Dendritic cell treated with granulocyte-macrophage colony-stimulating factor and Interleukin-4, amounts not matched to agents 40 ng/mL and 50 ng/mL, for 4 days (primary cell): Measurements from ENCODE around the gene KCNH3.
A peak's percentile ranks its signal among the peaks of the same experiment; 100 is the strongest.

Experiments used
- H3K27ac Mint-ChIP-seq: one replicate; pipeline ENCODE4 v1.8.0; 2022; ENCODE audit warnings: mild to moderate bottlenecking, mixed read lengths
- H3K27me3 Mint-ChIP-seq: one replicate; pipeline ENCODE4 v1.8.0; 2022; ENCODE audit warnings: mild to moderate bottlenecking, mixed read lengths
- H3K36me3 Mint-ChIP-seq: one replicate; pipeline ENCODE4 v1.8.0; 2022; ENCODE audit warnings: low read depth, mixed read lengths
- H3K4me1 Mint-ChIP-seq: one replicate; pipeline ENCODE4 v1.8.0; 2022; ENCODE audit warnings: low read depth, mixed read lengths
- H3K4me3 Mint-ChIP-seq: one replicate; pipeline ENCODE4 v1.8.0; 2022; ENCODE audit warnings: mild to moderate bottlenecking, moderate library complexity, mixed read lengths
- H3K9me3 Mint-ChIP-seq: one replicate; pipeline ENCODE4 v1.8.0; 2022; ENCODE audit warnings: mixed read lengths
- intact Hi-C: fragments of 100-400 bp; cut with micrococcal nuclease; formaldehyde crosslinking; loops from one replicate; pipeline ENCODE4 v1.15.0; 2022

KCNH3 gene

GRCh38 chr12:49545815-49546214 lies 7.0 kb downstream of the KCNH3 start:
- peaks cover 90% of the 10 kb centered on the region for H3K27me3 Mint-ChIP-seq

DNA sequence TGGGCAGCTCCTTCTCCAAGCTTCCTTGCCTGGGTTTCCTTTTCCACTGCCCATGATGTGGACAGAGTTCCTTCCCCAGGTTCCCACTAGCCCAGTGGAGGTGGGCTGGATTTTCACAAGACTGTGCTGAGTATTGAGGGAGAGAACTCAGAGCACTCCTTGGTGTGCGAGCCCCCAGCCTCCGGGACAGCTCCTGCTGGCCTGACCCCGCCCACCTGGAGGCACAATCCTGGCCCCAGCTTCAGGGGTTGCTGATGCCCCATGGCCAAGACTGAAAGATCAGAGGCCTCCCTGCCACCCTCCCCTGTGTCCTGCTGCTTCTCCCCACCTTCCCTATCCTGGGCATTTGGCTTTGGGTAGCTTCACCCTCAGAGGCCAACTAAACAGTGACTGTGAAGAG lies 7.7 kb downstream of the KCNH3 start:
- H3K4me1 Mint-ChIP-seq, result peaks cover 18% of the 10 kb centered on the region
- H3K9me3 Mint-ChIP-seq, result no peaks in the 10 kb centered on the region
- no peak overlapping the region for H3K4me3 Mint-ChIP-seq
- H3K27me3 Mint-ChIP-seq, result peaks cover 88% of the 10 kb centered on the region
- H3K27ac Mint-ChIP-seq, result no peak overlapping the region
- no peaks in the 10 kb centered on the region for H3K36me3 Mint-ChIP-seq
- intact Hi-C loops, result no loop called here

More at GRCh38 chr12:49545815-49546214, 7.0 kb downstream of the KCNH3 start:
- Mint-ChIP-seq H3K4me3 (no peak overlapping the region), H3K36me3 (no peaks in the 10 kb centered on the region), H3K27ac (no peak overlapping the region), H3K9me3 (no peaks in the 10 kb centered on the region), H3K4me1 (peaks cover 23% of the 10 kb centered on the region)
- intact Hi-C loops, result no loop called here

DNA sequence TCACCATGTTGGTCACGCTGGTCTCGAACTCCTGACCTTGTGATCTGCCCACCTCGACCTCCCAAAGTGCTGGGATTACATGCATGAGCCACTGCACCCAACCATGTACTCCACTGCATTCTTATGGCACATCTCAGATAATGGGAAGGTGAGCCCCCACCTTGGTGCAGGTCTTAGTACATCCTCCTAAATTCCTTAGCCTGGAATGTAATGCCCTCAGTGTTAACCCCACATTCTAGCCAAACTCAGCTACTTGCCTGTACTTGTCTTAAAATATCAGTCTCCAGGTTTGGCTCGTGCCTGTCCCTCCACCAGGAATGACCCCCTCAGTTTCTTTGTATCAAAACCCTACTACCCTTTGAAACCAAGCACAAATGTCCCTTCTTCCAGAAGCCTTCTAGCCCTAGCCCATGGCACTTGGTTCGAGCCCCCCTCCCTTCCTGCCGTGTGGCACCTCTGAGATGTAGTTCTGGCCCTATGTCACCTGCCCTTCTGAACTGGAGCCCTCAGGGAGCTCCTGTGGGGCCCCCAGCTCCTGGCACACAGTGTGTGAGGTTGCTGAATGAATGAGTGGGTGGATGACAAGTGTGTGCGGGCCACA lies 8.4 kb downstream of the KCNH3 start:
- Mint-ChIP-seq H3K4me3 (no peak overlapping the region), H3K27me3 (peaks cover 91% of the 10 kb centered on the region), H3K27ac (no peak overlapping the region), H3K36me3 (no peaks in the 10 kb centered on the region), H3K9me3 (no peaks in the 10 kb centered on the region), H3K4me1 (peaks cover 18% of the 10 kb centered on the region)
- intact Hi-C loops, result no loop called here

DNA sequence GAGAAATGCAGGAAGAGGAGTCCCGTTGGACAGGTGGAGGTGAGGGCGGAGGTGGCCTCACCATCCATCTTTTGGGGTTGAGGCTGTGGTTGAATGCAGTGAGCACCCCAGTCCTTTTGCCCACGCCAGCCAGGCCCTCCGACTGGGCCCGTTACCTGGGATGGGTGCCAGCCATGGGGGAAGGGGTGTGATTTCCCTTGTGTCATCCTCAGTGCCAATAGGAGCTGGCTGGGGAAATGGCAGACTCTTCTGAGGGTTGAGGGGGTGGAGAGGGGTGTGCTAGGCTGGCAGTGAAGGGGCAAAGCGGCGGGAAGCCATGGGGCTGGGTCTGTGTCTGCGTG lies 9.6 kb downstream of the KCNH3 start:
- intact Hi-C loops, result no loop called here
- no peaks in the 10 kb centered on the region for H3K9me3 Mint-ChIP-seq
- peaks cover 23% of the 10 kb centered on the region for H3K4me1 Mint-ChIP-seq
- H3K27ac Mint-ChIP-seq, result no peak overlapping the region
- H3K27me3 Mint-ChIP-seq, result peaks cover 90% of the 10 kb centered on the region
- no peak overlapping the region for H3K4me3 Mint-ChIP-seq
- no peaks in the 10 kb centered on the region for H3K36me3 Mint-ChIP-seq

- Mint-ChIP-seq H3K4me1 (peaks cover 23% of the 10 kb centered on the region), H3K36me3 (no peaks in the 10 kb centered on the region), H3K27ac (no peak overlapping the region)
Measured at GRCh38 chr12:49548822-49549648, 10.2 kb downstream of the KCNH3 start.

DNA sequence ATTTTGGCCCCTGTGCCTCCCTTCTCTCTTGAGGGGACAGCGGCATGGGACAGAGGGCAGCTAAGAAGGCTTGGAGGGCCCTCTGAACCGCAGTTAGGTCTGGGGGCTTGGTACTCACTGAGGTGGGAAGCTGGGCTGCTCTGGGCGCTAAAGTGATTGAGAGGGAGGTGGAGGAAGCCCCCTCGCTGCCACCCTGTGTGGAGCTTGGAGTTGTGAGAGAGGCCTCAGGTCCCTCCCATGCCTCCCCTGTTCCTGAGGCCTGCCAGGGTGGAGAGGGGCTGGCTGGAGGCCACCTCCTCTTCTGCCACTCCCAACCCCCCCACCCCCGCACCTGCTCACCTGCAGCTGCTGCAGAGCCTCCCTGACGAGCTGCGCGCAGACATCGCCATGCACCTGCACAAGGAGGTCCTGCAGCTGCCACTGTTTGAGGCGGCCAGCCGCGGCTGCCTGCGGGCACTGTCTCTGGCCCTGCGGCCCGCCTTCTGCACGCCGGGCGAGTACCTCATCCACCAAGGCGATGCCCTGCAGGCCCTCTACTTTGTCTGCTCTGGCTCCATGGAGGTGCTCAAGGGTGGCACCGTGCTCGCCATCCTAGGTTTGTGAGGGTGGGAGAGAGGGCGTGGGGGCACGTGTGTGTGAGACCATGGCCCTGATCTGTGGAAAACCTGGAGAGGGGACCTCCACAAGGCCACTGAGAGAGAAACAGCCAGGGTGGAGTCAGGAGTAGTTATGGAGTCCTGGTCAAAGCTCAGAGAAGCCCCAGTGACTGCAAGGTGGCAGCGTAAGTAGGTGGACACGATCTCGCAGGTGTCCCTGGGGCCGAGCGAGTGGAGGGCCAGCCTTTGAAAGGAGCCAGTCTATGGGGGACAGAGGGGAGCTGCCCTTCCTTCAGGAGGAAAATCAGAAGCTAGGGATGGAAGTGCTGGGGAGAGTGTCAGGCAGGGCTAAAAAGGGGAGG lies 11.2 kb downstream of the KCNH3 start:
- H3K27ac Mint-ChIP-seq, result no peak overlapping the region
- peaks cover 78% of the 10 kb centered on the region for H3K27me3 Mint-ChIP-seq
- no peak overlapping the region for H3K4me3 Mint-ChIP-seq
- H3K4me1 Mint-ChIP-seq, result peaks cover 23% of the 10 kb centered on the region
- no peaks in the 10 kb centered on the region for H3K36me3 Mint-ChIP-seq
- intact Hi-C loops, result no loop called here
- H3K9me3 Mint-ChIP-seq, result no peaks in the 10 kb centered on the region

More at GRCh38 chr12:49548822-49549648, 10.2 kb downstream of the KCNH3 start:
- H3K4me3 Mint-ChIP-seq, result peak overlapping the region; percentile 64
- H3K9me3 Mint-ChIP-seq, result no peaks in the 10 kb centered on the region
- intact Hi-C loops, result no loop called here
- H3K27me3 Mint-ChIP-seq, result peaks cover 86% of the 10 kb centered on the region

GRCh38 chr12:49550693-49551252 lies 11.9 kb downstream of the KCNH3 start:
- Mint-ChIP-seq H3K27me3 (peaks cover 70% of the 10 kb centered on the region), H3K4me3 (no peak overlapping the region), H3K4me1 (peaks cover 23% of the 10 kb centered on the region), H3K36me3 (peaks cover 1% of the 10 kb centered on the region), H3K27ac (no peak overlapping the region), H3K9me3 (no peaks in the 10 kb centered on the region)
- intact Hi-C loops, result no loop called here

- Mint-ChIP-seq H3K27me3 (peaks cover 60% of the 10 kb centered on the region), H3K4me3 (no peak overlapping the region), H3K27ac (no peak overlapping the region), H3K4me1 (peaks cover 23% of the 10 kb centered on the region), H3K36me3 (peaks cover 14% of the 10 kb centered on the region), H3K9me3 (no peaks in the 10 kb centered on the region)
- intact Hi-C loops, result no loop called here
Measured at GRCh38 chr12:49552014-49552413, 13.2 kb downstream of the KCNH3 start.

- Mint-ChIP-seq H3K36me3 (peaks cover 18% of the 10 kb centered on the region), H3K4me1 (peaks cover 23% of the 10 kb centered on the region), H3K27ac (no peak overlapping the region), H3K9me3 (no peaks in the 10 kb centered on the region), H3K4me3 (no peak overlapping the region), H3K27me3 (peaks cover 57% of the 10 kb centered on the region)
- intact Hi-C loops, result no loop called here
Measured at GRCh38 chr12:49552425-49552824, 13.6 kb downstream of the KCNH3 start.

- Mint-ChIP-seq H3K27me3 (peaks cover 52% of the 10 kb centered on the region), H3K36me3 (peaks cover 22% of the 10 kb centered on the region), H3K9me3 (no peaks in the 10 kb centered on the region), H3K4me3 (no peak overlapping the region), H3K27ac (no peak overlapping the region), H3K4me1 (peaks cover 23% of the 10 kb centered on the region)
- intact Hi-C loops, result no loop called here
Measured at GRCh38 chr12:49552899-49553298, 14.1 kb downstream of the KCNH3 start.

DNA sequence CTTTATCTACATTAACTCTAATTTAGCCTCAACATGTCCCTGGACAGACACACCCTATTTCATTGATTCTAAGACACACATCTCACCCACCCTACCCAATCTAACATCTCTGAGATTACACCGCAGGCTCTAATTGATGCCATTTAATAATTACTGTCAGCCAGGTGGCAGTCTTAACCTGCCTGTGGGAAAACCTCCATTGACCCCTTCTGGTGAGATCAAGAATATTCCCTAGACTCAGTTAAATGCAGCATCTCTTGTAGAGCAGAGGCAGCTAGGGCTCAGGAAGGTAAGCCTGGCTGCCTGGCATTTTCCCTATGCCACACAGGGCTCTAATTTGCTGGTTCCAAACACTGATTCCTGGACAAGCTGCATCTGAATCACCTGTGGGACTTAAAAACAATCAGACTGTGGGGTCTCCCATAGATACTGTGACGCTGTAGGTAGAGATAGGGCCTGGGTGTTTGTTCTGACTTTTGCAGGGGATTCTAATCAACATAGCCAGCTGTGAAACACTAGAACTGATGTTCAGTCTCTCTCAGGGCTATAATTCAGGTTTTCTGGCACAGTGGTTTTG lies 14.8 kb downstream of the KCNH3 start:
- Mint-ChIP-seq H3K4me3 (no peak overlapping the region), H3K27me3 (peaks cover 45% of the 10 kb centered on the region), H3K36me3 (peaks cover 29% of the 10 kb centered on the region), H3K27ac (no peak overlapping the region), H3K4me1 (peaks cover 18% of the 10 kb centered on the region), H3K9me3 (no peaks in the 10 kb centered on the region)
- intact Hi-C loops, result no loop called here

- Mint-ChIP-seq H3K27ac (peak overlapping the region; percentile 25), H3K36me3 (peaks cover 36% of the 10 kb centered on the region), H3K27me3 (peaks cover 38% of the 10 kb centered on the region), H3K9me3 (no peaks in the 10 kb centered on the region), H3K4me1 (peaks cover 12% of the 10 kb centered on the region), H3K4me3 (no peak overlapping the region)
- intact Hi-C loops, result no loop called here
Measured at GRCh38 chr12:49554266-49554665, 15.4 kb downstream of the KCNH3 start.

- intact Hi-C loops, result no loop called here
- Mint-ChIP-seq H3K27me3 (peaks cover 24% of the 10 kb centered on the region), H3K9me3 (no peaks in the 10 kb centered on the region), H3K4me1 (peaks cover 5% of the 10 kb centered on the region), H3K27ac (no peak overlapping the region), H3K36me3 (peaks cover 51% of the 10 kb centered on the region), H3K4me3 (no peak overlapping the region)
Measured at GRCh38 chr12:49555631-49556390, 17.0 kb downstream of the KCNH3 start.
